ENCODE data around the gene FBXO8.
"Not testable (repeated sequence)": the region's sequence is repeated elsewhere in the genome, so short reads cannot be mapped to it uniquely, and the experiment has no call there.

The FBXO8 gene

DNA sequence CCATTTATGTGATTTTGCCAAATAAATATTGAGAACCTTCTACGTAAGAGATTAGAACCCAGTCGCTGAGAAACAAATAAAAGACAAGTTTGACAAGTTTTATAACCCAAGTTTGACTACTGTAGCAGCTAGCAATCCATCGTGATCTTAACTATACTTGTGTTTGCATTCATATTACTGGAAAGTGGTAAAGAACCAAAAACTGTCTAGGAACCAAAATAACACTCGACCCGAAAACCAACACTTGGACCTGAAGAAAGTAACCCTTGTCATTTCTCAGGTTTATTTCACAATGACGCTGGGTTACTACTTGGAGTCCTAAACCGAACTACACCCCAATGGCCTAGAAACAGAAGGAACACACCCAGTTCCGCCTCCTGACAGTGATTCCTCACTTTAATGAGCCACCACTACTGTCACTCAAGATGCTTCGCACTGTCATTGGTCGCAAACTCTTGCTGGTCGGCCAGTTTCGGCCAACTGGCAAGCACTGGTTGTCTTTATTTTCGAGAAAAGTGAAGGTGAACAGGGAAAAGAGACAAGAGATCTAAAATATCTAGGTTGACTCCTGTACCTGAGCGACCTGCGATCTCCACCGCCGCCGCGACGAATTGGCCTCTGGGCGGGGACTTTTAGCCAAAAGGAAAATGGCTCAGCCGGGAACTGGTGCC lies 496 bp downstream of the FBXO8 start:
- peak in 13 of 14 donors; percentile 27 to 93 (median 86) for DNase-seq

GRCh38 chr4:174281901-174282300 lies 1.6 kb downstream of the FBXO8 start:
- no peak for DNase-seq

GRCh38 chr4:174281182-174281737 lies 2.2 kb downstream of the FBXO8 start:
- DNase-seq: no peak

DNA sequence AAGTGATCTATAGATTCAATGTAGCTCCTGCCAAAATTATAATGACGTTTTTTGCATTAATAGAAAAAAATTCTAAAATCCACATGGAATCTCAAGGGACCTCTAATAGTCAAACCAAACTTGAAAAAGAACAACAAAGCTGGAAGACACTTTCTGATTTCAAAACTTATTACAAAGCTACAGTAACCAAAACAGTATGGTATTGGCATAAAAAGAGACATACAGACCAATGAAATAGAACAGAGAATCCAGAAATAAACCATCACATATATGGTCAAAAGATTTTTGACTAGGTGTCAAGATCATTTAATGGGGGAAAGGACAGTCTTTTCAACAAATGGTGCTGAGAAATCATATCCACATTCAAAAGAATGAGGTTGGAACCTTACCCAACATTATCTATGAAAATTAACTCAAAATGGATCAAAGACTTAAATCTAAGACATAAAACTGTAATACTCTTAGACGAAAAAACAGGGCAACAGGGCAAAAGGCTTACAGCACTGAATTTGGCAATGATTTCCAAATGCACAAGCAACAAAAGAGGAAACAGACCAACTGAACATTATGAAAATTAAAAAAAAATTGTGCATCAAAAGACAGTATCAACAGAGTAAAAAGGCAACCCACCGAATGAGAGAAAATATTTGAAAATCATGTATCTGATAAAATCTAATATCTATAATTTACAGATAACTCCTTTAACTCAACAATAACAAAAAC lies 3.9 kb downstream of the FBXO8 start:
- DNase-seq: no peak

DNA sequence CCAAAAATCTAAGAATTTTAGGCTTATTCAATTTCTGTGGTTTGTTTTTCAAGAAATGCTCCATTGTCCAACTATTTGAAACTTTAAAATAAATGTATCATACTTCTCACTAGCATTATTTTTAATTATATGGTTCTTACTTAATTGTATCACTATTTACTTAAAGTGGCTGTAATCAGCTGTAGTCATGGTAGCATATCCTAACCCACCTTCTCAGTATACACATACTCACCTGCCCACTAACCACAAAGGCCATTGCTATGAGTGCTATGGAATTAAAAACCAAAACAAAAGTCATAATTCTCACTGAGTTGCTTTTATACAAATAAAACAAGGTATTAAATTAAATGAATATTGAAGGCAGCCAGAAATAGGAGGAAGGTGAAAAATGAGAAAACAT lies 5.0 kb downstream of the FBXO8 start:
- DNase-seq: no peak

GRCh38 chr4:174277433-174277832 lies 6.0 kb downstream of the FBXO8 start:
- no peak for DNase-seq

DNA sequence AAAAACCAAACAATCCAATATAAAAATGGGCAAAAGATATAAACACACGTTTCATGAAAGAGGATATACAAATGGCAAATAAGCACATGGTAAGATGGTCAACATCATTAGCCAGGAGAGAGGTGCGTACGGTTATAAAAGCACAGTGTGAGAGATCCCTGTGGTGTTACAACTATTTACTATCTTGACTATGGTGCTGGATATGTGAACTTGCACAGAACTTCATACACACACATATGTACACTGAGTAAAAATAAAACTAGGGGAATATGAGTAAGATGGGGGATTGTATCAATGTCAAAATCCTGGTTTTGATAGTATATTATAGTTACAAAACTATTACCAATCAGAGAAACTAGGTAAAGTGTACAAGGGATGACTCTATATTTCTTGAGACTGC lies 8.4 kb downstream of the FBXO8 start:
- no peak for DNase-seq

GRCh38 chr4:174274436-174274835 lies 9.0 kb downstream of the FBXO8 start:
- no peak for DNase-seq

DNA sequence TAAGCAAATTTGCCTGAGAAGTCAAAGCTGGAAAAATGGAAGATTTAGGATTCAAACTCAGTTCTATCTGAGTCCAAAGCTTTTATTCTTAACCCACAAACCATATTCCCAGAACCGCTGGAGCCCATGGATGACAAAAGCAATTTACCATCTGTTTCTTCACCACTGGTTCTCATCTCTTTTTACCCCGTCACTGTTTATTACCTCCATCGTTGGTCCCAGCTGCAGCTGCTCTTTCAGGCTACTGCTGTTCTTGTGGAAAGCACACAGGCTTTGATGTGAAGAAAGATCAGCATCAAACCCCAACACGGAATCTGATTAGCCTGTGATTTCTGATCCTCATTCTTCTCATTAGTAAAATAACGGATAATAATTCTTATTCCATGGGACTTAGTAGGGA lies 9.5 kb downstream of the FBXO8 start:
- DNase-seq: no peak

DNA sequence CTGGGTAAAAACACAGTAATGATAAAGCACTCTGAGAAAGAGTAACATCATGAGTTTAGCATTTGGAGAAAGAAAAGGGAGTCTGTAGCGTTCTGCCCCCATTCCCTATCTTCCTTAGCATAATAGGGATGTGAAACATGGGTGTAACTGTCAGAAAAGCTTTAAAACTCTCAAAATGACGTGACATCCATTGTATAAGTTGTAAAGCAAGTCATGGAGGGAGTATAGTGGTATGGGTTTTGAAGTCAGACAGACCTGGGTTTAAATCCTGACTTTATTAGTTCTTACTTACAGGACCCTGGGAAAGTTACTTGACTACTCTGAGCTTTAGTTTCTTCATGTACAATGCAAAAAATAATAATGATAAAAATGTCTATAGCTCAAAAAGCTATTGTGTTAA lies 17.1 kb downstream of the FBXO8 start:
- DNase-seq: no peak

GRCh38 chr4:174265916-174266315 lies 17.6 kb downstream of the FBXO8 start:
- DNase-seq: no peak

- no peak for DNase-seq
Measured at GRCh38 chr4:174263445-174263736, 20.1 kb downstream of the FBXO8 start.

DNA sequence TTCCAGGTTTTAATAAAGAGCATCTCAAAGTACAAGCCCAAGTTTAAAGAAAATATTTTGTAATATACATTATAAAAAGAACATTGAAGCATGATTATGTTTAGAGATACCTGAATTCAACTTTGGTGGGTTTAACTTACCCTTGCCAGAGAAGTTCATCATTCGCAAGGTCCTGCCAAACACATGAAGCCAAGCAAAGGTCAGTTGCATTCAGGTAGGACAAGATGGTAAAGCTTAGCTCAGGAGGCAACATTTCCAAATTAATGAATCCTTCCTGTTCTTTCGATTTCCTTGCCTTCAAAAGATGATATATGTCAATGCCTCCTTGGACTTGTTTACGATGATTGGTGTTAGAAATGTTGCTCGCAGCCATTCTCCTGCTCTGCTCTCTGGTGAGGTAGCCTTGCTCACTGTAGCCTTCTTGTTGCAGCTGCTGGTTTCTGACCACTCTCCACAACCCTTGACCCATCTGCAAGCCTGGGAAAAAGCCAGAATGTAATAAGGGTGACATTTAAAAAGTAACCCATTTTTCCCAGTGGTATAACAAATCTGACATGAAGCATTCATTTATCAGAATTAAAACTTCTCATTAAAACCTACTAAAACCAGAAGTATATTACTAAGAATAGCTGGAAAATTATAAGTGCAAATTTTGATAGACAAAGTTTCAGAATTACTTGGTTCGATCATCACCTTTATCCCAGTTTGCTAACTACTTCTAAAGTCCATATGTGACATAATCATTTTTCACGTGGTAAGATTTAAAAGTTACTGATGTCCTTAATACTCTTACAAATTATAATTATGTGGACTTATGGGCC lies 20.6 kb downstream of the FBXO8 start:
- no peak for DNase-seq

DNA sequence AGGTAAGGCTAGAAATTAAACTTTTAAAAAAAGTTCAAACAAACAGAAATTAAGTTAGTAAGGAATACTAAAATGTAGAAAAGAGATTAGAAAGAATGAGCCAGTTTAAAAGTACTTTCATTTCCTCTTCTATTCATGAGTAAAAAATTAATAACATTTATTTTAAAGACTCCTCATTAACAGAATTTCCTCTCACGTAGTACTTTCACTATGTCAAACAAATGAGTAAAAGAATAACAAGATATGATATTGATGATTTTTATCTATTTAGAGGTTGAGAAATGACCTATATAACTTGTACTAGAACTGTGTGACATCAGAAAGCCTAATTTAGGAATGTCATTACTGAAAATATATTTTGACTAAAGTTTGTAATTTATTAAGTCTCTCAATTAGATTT lies 22.0 kb downstream of the FBXO8 start:
- DNase-seq: not testable (repeated sequence)

DNA sequence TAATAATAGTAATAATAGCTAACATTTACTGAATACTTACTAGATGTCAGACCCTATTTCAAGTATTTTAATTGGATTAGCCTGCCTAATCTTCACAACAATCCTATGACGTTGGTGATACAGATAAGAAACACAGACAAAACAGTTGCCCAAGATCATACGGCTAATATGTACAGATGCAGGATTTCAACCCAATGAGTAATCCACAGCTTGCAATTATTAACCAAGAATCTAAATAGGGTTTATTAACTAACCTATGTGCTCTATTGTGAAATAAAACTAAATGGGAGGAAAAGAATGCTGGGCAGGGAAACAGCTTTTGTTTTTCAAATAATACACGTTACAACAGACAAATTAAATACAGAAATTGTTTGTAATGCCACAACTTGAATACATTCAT lies 23.4 kb downstream of the FBXO8 start:
- no peak for DNase-seq

GRCh38 chr4:174259580-174259979 lies 23.9 kb downstream of the FBXO8 start:
- no peak for DNase-seq

DNA sequence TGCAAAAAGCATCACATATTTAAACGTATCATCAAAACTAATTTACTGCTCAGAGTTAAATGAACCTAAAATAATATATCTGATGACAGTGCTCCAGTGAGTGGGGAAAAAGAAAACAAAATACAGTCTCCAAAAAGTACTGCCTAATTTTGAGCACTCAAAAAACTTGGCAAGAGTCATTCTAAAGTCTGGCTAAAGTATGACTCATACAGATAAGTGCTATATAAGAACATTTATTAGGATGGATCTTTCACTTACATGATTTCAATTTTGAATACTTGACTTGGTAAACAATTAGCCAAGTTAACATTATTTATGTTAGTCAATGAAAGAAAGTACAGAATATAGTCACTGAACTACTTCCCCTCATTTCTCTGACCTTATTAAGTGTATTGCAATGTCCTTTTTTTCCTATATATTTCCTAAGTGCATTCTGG lies 27.2 kb downstream of the FBXO8 start:
- no peak for DNase-seq

GRCh38 chr4:174255786-174256185 lies 27.7 kb downstream of the FBXO8 start:
- DNase-seq: no peak

GRCh38 chr4:174255374-174255773 lies 28.1 kb downstream of the FBXO8 start:
- no peak for DNase-seq

- DNase-seq: no peak
Measured at GRCh38 chr4:174254613-174255012, 28.9 kb downstream of the FBXO8 start.

DNA sequence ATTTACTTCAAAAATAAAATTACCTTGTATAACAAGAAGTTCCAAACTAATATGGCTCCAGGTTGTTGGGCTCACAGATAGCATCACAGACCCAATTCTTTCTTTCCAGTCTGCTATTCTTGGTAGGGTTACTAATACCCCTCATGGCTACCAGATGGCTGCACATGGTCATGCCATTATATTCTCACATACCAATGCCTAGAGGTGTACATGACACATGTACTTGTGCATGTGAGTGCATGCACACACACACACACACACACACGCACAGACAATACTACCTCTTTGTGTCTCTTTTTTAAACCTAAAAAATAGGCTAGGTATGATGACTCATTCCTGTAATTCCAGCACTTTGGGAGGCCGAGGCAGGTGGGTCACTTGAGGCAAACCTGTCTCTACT lies 31.1 kb downstream of the FBXO8 start:
- DNase-seq: no peak

DNA sequence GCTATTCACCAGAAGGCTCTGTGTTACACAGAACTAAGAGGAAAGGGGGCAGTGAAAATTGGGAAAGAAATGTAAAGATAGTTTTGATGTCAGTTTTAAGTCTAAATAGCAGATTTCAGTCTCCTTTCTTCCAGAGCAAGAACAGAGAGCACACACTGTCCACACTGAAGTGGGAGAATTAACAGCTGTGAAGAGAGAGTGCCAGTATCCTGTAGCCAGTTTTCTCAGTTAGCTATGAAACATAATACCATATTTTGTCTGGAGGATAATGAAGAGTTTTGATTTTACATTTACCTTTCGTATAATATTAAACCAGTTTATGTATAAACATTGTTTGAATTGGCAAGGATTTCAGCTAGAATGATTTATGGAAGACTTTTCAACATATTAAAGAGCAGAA lies 35.1 kb downstream of the FBXO8 start:
- DNase-seq: no peak

- DNase-seq: no peak
Measured at GRCh38 chr4:174245714-174246113, 37.8 kb downstream of the FBXO8 start.

Measured in C1 segment of cervical spinal cord (tissue), 14 donors.